GM18511 (cell line): ENCODE data around the gene DGLUCY.
"Not testable (repeated sequence)": the region's sequence is repeated elsewhere in the genome, so short reads cannot be mapped to it uniquely, and the experiment has no call there.

ENCODE experiments used
- ATAC-seq: cut with Tn5 transposase; IDR thresholded peaks from one replicate; pipeline ENCODE4 v1.9.1; 2021; ENCODE audit warnings: mild to moderate bottlenecking, moderate library complexity; ENCODE audit not compliant: unreplicated experiment

The DGLUCY gene

DNA sequence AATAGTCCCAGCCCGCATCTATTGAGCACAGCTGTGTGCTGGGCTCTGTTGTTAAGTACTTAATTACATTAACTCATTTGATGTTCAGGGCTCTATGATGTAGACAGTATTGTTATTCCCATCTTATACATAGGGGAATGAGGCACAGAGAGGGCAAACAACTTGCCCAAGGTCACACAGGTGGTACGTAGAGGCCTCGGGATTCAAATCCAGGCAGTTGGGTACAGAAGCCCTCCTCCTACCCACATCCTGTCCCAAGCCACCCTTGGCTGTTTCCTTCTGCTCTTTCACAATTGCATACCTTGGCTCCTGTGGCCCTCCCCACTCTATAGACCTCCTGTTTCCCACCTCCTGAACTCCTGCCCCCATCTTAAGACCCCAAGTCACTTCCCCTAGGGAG, 140.6 kb downstream of the DGLUCY start:
- ATAC-seq, result no peak

DNA sequence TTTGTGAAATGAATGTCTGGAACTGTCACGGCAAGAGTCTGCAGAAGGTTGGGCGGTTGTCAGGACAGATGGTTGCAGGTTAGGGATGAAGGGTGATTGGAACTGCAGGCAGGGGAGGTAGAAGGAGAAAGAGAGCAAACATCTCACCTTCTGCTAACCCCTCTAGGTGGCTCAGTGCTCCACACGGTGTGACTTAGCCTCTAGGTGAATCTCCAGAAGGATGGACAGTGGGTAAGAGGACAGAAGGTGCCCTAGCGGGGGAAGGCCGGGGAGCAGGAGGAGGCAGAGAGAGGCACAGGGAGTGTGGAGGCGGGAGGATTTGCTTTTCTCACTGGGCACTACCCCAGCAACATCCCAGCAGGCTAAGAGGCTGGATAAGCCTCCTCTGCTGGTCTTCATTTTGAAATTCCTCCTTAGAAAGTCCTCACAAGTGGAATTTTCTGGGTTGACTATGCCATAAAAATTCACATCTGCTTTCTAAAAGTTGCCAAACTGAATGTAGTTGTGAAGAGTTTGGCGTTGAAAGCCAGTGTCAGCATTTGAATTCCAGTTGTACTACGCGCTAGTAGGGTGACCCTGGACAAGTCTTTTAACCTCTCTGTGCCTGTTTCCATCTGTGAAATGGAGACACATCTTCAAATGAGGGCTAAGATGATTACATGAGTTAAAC, 141.3 kb downstream of the DGLUCY start:
- ATAC-seq, result no peak

DNA sequence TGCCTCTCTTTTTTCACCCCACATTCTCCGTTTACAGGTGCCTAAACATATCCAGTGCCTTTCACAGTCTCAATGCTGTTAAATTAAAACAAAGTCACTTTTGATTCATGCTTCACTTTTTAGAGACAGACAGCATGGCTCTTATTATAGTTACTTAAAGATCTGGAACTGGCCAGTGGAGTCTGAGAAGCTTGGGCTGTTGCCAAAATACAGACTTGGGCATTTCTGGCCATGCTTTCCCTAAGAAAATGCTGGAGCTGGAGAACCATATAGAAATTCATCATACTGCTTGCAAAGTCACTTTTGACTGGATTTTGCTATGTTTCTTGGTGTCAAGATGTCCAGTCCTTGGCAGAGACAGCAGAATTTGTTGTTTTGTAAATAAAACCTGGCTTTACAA, 142.8 kb downstream of the DGLUCY start:
- no peak for ATAC-seq

DNA sequence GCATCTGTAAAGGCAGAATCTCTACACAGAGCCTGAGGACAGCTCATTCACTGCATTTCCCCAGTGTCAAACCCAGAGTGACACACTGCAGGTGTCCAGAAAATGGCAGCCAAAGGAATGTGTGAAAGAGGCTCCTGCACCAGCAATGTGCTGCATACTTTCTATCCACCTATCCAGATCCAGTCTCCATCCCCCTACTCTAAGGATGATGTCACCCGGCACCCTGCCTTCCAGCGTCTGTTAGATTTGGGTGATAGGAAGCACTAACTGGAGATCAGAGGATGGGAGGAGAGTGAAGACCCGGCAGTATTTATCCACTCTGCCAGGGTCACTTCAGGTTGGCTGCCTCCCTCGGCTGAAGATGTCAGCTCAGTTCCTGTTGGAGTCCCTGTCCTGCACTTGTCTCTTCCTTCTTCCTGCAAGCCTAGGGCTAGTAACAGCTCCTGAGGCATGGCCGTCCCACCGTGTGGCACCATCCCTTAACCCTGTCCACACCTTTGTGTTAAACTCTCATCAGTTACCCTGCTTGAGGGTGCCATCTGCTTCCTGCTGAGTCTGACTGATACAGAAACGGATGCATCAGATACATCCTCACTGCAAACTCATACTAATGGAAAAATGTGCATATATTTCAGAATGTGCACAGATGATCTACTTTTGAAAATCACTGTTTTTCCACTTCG, 143.6 kb downstream of the DGLUCY start:
- ATAC-seq, result no peak

DNA sequence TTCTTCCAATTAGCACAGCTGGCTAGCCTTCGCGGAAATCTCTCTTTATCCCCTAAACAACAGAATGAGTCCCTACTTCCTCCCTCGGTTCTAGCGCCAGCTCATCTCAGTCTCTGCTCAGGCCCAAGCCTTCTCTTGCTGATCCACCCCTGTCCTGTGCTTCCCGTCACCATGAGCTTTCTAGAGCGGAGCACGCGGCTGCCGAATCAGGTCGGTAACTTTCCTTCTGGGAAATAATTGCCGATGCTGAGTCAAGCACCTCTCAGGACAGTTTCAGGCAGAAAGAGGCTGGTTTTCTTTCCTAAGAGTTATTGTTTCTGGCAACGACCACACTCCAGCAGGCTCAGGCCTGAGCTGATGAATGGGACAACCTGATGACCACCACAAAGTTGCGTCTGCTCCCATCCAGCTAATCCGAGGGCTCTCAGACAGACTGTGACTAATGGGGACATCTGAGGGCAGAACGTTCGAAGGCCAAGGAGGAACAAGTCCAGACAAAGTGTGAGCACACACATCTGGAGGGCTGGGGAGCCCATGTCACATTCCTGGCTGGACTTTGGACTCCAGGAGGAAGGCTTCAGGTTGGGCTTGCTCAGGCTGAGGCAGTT, 144.2 kb downstream of the DGLUCY start:
- no peak for ATAC-seq

DNA sequence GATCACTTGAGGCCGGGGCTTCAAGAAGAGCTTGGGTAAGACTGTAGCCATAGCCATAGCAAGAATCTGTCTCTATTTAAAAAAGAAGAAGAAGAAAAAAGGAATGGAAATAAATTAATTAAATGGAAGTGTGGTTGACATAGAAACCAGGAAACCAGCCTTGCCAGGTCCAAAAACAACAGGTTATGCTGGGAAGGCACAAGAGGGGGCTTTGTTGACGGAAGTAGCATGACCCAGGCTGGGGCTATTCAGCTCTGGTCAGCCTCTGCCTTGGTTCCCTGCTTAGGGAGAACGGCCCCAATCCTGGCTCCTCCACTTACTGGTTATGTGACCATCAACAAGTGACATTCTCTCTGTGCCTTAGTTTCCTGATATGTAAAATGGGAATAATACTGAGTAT, 145.0 kb downstream of the DGLUCY start:
- ATAC-seq, result no peak

DNA sequence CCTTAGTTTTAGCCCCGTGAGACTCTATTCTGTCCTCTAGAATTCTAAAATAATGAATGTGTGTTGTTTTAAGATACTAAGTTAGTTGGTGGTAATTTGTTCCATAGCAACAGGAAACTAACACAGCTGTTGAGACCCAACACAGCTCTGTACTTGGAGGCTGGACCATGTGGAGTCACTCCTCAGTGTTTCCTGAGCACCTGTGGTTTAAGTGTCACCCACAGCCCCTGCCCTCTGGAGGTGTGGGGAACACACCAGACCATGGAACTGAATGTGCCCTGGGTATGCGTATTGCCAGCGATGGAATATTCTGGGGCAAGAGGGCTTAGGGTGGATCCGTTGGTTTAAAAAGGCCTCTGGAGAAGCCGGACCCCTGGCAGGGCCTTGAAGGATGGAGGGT, 147.2 kb downstream of the DGLUCY start:
- no peak for ATAC-seq

DNA sequence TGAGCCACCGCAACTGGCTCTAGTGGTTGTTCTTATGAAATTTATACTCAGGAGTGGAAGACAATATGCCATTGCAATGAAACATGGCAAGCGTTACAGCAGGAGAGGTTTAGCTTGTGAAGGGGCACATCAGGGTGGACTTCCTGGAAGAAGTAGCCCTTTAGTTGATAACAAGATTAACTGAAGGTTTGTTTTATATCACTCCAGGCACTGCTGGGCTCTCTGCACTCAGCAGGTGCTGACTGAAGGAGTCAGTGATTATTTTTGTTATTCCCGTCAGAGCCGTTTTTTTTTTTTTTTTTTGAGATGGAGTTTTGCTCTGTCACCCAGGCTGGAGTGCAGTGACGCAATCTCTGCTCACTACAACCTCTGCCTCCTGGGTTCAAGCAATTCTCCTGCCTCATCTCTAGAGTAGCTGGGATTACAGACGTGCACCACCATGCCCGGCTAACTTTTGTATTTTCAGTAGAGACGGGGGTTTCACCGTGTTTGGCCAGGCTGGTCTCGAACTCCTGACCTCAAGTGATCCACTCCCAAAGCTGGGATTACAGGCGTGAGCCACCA, 148.2 kb downstream of the DGLUCY start:
- no peak for ATAC-seq

DNA sequence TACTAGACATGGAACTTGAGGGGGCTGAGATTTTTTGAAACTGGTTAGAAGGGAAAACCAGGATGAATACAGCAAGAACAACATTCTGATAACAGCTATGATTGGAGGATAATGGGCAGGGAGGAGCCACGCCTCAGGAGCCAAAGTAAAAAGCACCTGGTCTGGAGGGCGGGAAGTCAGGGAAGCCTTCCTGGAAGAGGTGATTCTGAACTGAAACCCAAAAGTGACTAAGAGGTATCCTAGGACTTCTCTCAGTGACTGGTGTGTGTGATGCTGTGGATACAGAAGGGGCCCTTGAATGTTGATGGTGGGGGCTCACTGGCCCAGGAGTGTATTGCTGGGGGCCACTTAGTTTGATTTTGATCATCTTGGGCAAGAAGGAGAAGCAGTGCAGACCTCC, 149.5 kb downstream of the DGLUCY start:
- no peak for ATAC-seq

DNA sequence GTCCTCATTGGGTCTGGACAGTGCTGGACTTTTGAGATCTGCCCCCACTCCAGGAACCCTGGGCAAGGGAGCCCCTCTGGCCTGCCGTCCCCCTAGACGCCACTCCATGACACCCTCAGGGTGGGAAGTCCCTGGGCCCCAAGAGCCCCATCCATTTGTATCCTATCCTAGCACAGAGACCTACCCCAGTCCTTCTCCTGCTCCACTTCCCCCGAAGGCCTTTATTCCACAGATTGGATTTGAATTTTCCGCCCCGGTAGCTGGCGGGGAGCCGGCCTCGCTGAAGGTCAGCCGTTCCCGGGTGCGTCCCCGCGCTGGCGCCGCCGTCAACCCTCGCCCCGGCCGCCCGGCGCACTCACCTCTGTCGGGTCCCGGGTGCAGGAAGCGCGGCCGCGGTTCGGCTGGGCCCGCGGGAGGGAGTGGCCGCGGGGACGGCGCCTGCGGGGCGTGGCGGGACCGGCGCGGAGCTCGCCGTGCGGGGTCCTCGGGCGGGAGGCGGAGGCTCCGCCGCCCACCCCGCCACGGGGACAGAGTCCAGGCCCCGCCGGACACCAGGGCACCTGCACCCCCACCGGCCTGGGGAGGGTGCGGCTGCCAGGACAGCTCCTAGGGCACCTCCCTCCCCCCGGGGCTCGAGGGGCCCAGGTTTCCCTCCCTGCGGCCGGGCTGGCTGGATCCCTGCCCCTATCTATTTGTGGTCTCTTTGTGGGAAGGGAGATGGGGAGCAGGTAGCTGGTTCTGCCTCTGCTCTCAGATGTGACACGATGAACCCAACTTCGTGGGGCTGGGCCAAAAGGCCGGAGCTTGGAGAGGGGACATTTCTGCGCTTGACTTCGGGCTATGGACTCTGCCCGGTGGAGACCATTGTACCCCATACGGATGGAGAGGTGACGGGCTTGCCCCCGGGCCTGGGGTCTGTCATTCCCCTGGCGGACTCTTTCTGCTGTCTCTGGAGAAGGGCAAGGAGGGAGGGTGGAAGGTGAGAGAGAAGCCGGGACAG, 150.6 kb downstream of the DGLUCY start:
- no peak for ATAC-seq

DNA sequence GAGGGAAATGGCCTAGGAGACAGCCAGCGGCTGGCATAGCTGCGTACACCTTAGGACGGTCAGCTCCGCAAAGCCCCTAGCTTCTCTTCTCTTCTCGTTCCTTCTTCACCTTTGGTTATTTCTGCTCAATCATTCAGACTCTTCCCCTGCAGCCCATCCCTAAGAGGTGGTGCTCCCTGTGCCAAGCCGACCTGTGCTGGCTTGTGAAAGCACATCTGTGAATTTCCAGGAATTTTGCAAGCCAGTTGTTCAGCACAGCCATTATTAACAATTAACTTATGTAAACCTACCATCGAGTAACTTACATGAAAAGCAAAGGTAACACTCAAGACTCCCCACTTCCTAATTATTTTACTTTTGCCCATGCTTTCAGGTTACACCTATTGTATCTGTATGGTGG, 151.5 kb downstream of the DGLUCY start:
- no peak for ATAC-seq

DNA sequence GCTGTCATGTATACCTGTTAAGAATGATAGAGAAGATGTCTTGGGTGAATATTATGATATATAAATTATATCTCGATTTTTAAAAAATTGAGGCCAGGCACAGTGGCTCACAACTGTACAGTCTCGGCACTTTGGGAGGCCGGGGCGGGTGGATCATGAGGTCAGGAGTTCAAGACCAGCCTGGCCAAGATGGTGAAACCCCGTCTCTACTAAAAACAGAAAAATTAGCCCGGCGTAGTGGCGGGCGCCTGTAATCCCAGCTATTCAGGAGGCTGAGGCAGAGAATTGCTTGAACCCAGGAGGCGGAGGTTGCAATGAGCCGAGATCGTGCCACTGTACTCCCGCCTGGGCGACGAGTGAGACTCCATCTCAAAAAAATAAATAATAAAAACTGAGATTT, 152.4 kb downstream of the DGLUCY start:
- ATAC-seq, result not testable (repeated sequence)

DNA sequence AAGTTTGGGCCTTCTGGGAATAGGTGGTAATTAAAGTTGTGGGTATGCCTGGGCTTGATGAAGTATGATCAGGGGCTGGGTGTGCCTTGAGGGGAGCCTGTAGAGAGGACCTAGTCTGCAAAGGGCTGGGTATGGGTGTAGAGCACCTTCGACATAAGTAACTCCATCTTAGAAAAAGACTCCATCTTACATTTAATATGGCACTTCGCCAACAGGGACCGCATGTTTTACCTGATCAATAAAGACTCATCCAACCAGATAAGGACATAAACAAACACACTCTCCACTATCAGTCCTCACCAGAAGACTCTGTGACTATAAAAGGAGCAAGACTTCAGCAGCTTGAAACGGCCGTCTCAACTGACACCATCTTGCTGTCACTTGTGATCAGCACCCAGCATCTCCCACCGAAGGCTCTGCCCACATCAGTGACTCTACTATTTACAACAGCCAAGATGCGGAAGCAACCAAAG, 154.1 kb downstream of the DGLUCY start:
- ATAC-seq, result no peak

DNA sequence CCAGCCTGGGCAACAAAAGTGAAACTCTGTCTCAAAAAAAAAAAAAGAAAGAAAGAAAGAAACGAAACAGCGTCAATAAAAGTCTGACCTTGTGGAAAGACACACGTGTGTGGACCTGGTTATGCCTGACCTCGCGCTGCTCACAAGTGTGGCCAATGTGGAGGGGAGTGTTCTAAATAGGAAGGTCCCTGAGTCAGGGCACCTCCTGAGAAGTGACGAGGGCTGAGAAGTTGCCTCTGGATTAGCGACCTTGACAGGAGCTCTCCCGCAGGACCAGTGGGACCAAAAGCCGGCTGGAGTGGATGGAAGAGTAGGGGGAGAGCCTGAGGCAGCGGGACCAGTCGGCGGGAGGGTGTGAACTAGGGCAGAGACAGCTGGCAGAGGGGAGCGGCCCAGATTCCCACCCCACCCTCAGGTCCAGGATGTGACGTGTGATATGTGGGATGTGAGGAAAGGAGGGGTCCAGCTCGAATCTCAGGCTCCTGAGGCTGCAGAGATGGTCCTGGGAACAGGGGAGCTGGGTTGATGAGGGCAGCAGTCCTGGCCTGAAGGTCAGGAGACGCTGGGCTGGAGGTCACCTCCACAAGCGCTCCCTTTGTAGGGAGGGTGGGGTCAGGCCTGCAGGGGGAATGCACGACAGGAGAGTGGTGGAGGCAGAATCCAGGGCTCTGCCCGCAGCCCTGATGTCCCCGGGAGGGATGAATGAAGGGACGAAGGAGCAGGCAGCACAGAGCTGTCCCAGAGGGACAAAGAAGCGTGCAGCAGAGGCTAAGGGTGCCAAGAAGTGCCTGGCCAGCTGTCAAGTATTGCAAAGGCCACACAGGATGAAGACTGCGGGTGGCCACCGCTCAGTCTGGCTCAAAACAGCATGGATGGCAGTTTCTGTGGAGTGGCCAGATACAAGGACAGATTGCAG, 155.5 kb downstream of the DGLUCY start:
- ATAC-seq, result no peak

DNA sequence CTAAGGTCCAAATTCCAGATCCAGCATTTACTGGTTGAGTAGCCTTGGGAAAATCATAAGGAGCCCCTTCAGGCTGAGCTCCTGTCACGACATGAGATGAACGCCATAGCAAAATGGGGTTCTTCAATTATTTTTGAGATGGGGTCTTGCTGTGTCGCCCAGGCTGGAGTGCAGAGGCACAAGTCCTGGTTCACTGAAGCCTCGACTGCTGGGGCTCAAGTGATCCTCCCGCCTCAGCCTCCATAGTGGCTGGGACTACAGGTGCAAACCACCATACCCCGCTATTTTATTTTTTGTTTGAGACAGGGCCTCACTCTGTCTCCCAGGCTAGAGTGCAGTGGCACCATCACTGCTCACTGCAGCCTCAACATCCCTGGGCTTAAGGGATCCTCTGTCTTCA, 156.3 kb downstream of the DGLUCY start:
- ATAC-seq, result no peak

DNA sequence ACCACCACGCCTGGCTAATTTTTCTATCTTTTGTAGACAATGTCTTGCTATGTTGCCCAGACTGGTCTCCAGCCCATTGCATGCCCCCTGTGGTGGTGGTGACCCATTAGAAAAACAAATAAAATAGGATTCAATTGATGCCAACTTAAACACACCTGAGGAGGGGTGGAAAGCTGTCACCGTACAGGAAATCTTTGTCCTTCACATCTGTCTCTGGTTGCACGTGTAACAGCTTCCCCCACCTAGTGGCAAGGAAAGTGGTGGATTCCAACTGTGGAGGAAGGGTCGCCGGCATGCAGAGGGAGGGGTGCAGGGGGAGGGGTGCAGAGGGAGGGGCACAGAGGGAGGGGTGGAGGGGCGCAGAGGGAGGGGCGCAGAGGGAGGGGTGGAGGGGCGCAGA, 156.7 kb downstream of the DGLUCY start:
- ATAC-seq, result no peak

DNA sequence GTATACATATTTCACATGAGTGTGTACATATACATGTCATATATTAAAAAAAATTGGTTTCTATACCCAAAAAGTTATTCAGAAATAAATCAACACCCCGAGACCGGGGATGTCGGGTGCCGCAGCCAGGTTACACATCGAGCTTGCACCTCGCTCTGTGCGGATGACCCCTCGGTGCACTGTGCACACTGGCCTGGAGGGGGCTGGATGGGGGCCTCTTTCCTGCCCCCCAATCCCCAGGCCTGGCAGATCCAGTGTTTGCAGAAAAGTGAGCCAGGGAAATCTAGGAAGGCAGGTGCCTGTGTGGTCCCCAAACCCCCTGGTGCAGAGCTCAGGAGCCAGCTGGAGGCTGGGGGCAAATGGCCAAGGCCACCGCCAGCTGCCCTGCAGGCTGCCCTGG, 157.8 kb downstream of the DGLUCY start:
- ATAC-seq, result no peak

DNA sequence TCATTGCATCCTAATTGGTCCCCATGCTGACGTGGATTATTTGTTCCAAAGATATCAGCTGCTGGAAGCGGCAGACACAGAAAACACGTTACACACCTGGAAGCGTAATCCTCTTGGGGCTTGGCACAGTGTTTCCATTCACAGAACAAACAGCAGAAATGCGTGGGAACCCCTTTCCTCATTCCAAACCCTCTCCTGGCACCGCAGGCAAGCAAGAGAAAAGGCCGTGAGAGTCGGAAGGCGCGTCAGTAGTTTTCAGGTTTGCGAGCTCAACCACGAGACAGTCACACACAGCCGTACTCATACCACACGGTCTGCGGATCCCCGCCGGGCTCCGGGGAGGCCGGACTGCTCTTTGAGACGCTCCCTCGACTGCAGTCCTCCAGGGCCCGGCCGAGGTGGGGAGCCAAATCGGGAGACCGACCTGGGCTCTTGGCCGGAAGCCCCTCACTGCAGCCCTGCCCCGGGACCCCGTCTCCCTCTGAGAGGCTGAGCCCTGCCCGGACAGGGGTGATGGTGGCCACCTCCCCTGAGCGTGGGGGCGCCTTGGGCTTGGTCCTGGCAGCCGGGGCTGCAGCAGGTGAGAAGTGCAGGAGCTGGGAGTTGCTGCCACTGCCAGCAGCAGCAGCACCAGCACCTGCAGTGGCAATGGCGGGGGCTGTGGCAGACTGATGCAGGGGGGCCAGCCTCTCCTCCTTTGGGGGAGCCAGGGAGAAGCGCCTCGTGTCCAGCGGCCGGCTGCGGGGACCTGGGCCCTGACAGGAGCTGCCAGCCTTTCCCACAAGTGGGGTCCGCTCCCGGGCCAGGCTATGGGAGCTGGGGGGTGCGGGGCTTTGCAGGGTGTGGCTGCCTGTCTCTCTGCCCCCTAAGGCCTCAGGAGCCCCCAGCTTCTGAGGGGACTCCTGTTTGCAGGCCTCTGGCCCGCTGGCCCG, 158.7 kb downstream of the DGLUCY start:
- no peak for ATAC-seq
